ENCODE results near the gene CRIP1. TPM values are rescaled to one million over a fixed set of nuclear protein-coding genes. Genes with fewer than 3 reads are reported as not detected.

CRIP1 gene
- total RNA-seq, 4 donors from 2014 or later = 28.6 to 140 (median 76.2) TPM

DNA sequence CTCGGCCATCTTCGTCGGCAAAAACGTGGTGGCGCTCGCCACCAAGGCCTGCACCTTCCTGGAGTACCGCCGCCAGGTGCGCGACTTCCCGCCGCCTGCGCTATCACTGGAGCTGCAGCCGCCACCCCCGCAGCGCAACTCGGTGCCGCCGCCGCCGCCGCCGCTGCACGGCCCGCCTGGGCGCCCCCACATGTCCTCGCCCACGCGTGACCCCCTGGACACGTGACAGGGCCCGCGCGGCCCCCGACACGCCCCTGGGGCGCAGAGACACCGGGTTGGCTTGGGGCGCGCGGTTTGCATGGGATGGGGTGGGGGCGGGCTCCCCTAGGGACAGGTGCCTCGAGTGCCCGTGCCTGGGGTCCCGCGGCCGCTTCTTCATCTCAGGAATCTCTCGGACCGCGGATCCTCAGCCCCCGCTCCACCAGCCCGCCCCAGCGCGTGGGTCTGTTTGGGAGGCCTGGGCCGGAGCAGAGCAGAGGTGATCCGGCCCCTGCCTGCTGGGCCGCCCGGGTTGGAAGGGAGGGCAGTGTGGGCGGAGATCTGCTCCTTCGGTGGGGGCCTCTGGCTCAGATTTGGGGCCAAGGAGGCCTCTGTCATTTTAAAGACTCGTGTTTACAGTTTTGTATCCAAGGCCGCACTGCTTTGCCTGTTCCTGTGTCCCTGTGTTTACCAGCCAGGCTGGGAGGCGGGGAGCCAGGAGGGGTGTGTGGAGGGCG is 43.0 kb downstream of the CRIP1 start:
- no peaks in the 10 kb centered on the region for H3K36me3 ChIP-seq
- TF ChIP-seq EP300 (IDR thresholded peaks at IDR 0.05) (no peak), POLR2A (IDR thresholded peaks at IDR 0.05) (no peak), POLR2AphosphoS5 (IDR thresholded peaks at IDR 0.05) (no peak)
- TF ChIP-seq, protein P1, sequence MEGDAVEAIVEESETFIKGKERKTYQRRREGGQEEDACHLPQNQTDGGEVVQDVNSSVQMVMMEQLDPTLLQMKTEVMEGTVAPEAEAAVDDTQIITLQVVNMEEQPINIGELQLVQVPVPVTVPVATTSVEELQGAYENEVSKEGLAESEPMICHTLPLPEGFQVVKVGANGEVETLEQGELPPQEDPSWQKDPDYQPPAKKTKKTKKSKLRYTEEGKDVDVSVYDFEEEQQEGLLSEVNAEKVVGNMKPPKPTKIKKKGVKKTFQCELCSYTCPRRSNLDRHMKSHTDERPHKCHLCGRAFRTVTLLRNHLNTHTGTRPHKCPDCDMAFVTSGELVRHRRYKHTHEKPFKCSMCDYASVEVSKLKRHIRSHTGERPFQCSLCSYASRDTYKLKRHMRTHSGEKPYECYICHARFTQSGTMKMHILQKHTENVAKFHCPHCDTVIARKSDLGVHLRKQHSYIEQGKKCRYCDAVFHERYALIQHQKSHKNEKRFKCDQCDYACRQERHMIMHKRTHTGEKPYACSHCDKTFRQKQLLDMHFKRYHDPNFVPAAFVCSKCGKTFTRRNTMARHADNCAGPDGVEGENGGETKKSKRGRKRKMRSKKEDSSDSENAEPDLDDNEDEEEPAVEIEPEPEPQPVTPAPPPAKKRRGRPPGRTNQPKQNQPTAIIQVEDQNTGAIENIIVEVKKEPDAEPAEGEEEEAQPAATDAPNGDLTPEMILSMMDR (IDR thresholded peaks at IDR 0.05) = no peak
- no peaks in the 10 kb centered on the region for H3K9me3 ChIP-seq
- no peak overlapping the region for H3K27ac ChIP-seq
- H3K27me3 ChIP-seq = peaks cover 18% of the 10 kb centered on the region
- DNase-seq (ENCODE audit: low spot score in 2 of 2) = peak in 1 of 2 donors; percentile 72
- H3K4me1 ChIP-seq = peaks cover 35% of the 10 kb centered on the region
- WGBS = no CpG with 5 or more reads among the region's 63 CpGs
- H3K4me3 ChIP-seq = no peak overlapping the region

DNA sequence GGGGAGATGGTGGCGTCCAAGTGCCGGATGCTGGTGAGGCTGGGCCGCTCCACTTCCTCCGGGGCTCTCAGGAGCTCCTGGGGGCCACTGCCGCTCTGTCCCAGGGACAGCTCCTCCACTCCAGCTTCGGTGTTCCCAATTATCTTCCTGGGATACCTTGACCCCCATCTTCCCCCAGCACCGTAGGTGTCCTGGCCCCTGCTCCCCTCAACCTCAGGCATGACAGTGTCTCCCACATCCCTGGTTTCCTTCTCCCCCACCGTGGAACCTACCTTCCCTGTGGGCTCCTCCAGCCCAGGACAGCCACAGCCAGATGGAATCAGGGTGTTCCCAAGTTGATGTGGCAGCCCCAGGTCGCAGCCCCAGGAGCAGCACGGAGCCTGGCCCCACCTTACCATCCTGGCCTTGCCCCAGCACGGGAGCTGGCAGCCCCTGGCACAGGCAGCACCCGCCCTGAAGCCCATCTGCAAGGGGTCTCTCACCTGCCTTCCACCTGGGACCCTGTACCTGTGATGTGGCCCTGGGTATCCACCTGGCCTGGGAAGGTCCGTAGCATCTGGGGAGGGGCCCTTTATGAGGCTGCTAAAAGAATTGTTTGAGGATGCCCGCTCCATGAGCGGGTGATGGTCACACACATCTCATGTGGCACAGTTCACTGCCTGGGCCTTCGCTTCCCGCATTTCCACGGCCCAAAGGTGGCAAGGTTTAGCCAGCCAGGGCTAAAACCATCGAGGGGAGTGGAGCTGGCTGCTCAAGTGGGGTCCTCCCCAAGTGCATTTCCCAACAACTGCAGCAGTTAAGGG is 43.8 kb downstream of the CRIP1 start:
- Histone ChIP-seq H3K27ac (no peak overlapping the region), H3K27me3 (peaks cover 19% of the 10 kb centered on the region)

GRCh38 chr14:105531088-105531893 is 44.6 kb downstream of the CRIP1 start:
- over 99% methylated on average over 15 of the region's 30 CpGs for WGBS
- DNase-seq (ENCODE audit: low spot score in 2 of 2) = peak in 1 of 2 donors; percentile 52
- peaks cover 28% of the 10 kb centered on the region for H3K4me1 ChIP-seq
- no peaks in the 10 kb centered on the region for H3K9me3 ChIP-seq
- H3K4me3 ChIP-seq = no peak overlapping the region
- H3K27ac ChIP-seq = no peak overlapping the region
- H3K27me3 ChIP-seq = peaks cover 24% of the 10 kb centered on the region
- H3K36me3 ChIP-seq = no peaks in the 10 kb centered on the region
- TF ChIP-seq EP300 (IDR thresholded peaks at IDR 0.05) = no peak
- no peak for TF ChIP-seq POLR2A (IDR thresholded peaks at IDR 0.05)
- TF ChIP-seq POLR2AphosphoS5 (IDR thresholded peaks at IDR 0.05) = no peak
- TF ChIP-seq, protein P1 (IDR thresholded peaks at IDR 0.05) = no peak

More for the DNA sequence above, 43.8 kb downstream of the CRIP1 start:
- peak in 1 of 2 donors; percentile 46 for DNase-seq (ENCODE audit: low spot score in 2 of 2)
- WGBS = 66% methylated on average over 8 of the region's 19 CpGs
- Histone ChIP-seq H3K4me1 (peaks cover 35% of the 10 kb centered on the region), H3K9me3 (no peaks in the 10 kb centered on the region), H3K36me3 (no peaks in the 10 kb centered on the region), H3K4me3 (no peak overlapping the region)
- no peak for TF ChIP-seq EP300 (IDR thresholded peaks at IDR 0.05)
- no peak for TF ChIP-seq POLR2A (IDR thresholded peaks at IDR 0.05)

GRCh38 chr14:105531894-105532623 is 45.4 kb downstream of the CRIP1 start:
- 82% methylated on average over 12 of the region's 19 CpGs for WGBS
- Histone ChIP-seq H3K36me3 (no peaks in the 10 kb centered on the region), H3K4me3 (no peak overlapping the region), H3K27ac (no peak overlapping the region), H3K9me3 (no peaks in the 10 kb centered on the region), H3K27me3 (peaks cover 25% of the 10 kb centered on the region), H3K4me1 (peaks cover 22% of the 10 kb centered on the region)
- TF ChIP-seq, protein P1 (IDR thresholded peaks at IDR 0.05) = no peak
- TF ChIP-seq POLR2A (IDR thresholded peaks at IDR 0.05) (no peak), EP300 (IDR thresholded peaks at IDR 0.05) (no peak), POLR2AphosphoS5 (IDR thresholded peaks at IDR 0.05) (no peak)
- DNase-seq (ENCODE audit: low spot score in 2 of 2) = peak in 1 of 2 donors; percentile 48

GRCh38 chr14:105532735-105533141 is 46.1 kb downstream of the CRIP1 start:
- DNase-seq (ENCODE audit: low spot score in 2 of 2) = peak in 1 of 2 donors; percentile 61
- WGBS = 49% methylated on average over 10 of the region's 10 CpGs

More at GRCh38 chr14:105532735-105533141, 46.1 kb downstream of the CRIP1 start:
- Histone ChIP-seq H3K4me3 (no peak overlapping the region), H3K4me1 (peaks cover 17% of the 10 kb centered on the region), H3K36me3 (no peaks in the 10 kb centered on the region), H3K27me3 (peaks cover 25% of the 10 kb centered on the region), H3K9me3 (no peaks in the 10 kb centered on the region), H3K27ac (no peak overlapping the region)
- no peak for TF ChIP-seq POLR2AphosphoS5 (IDR thresholded peaks at IDR 0.05)
- no peak for TF ChIP-seq EP300 (IDR thresholded peaks at IDR 0.05)
- no peak for TF ChIP-seq POLR2A (IDR thresholded peaks at IDR 0.05)
- TF ChIP-seq, protein P1 (IDR thresholded peaks at IDR 0.05) = no peak

Measured in suprapubic skin (tissue), 4 donors.